MM.1S (cell line): ENCODE results near the gene LEO1.

Source experiments
- DNase-seq: peaks from one replicate; pipeline ENCODE4 v3.0.0-alpha.2; 2015
- H2AFZ ChIP-seq: fragments of 300-600 bp; sonication (generic); 2 replicates; pipeline ENCODE4 v1.6.0; 2016; ENCODE audit warnings: antibody characterized with exemption, low read length
- H3F3A ChIP-seq: fragments of 300-600 bp; sonication (generic); 2 replicates; pipeline ENCODE4 v1.6.1; 2016; ENCODE audit warnings: mild to moderate bottlenecking, antibody characterized with exemption, low read length, moderate library complexity, mixed read lengths; ENCODE audit not compliant: insufficient read depth
- H3K27ac ChIP-seq: fragments of 300-600 bp; sonication (generic); 2 replicates; pipeline ENCODE4 v1.5.1; 2016; ENCODE audit warnings: mild to moderate bottlenecking, low read length
- H3K27me3 ChIP-seq: fragments of 300-600 bp; sonication (generic); replicated peaks from 2 replicates; pipeline ENCODE4 v1.6.0; 2016; ENCODE audit warnings: low read length; ENCODE audit not compliant: insufficient read depth
- H3K36me3 ChIP-seq: fragments of 300-600 bp; sonication (generic); replicated peaks from 2 replicates; pipeline ENCODE4 v1.6.1; 2016; ENCODE audit warnings: mild to moderate bottlenecking, low read length, mixed read lengths; ENCODE audit not compliant: insufficient read depth
- H3K4me1 ChIP-seq: fragments of 300-600 bp; sonication (generic); 2 replicates; pipeline ENCODE4 v1.6.1; 2016; ENCODE audit warnings: low read length, mixed read lengths
- H3K4me2 ChIP-seq: fragments of 300-600 bp; sonication (generic); 2 replicates; pipeline ENCODE4 v1.6.0; 2016; ENCODE audit warnings: low read depth, low read length
- H3K4me3 ChIP-seq: fragments of 300-600 bp; sonication (generic); 2 replicates; pipeline ENCODE4 v1.5.1; 2016; ENCODE audit warnings: low read length, mixed read lengths
- H3K79me2 ChIP-seq: fragments of 300-600 bp; sonication (generic); 2 replicates; pipeline ENCODE4 v1.6.1; 2016; ENCODE audit warnings: mixed run types, low read length, mixed read lengths
- H3K9ac ChIP-seq: fragments of 300-600 bp; sonication (generic); 2 replicates; pipeline ENCODE4 v1.6.1; 2016; ENCODE audit warnings: low read length, mixed read lengths
- H3K9me2 ChIP-seq: fragments of 300-600 bp; sonication (generic); replicated peaks from 2 replicates; pipeline ENCODE4 v1.6.1; 2016; ENCODE audit warnings: mild to moderate bottlenecking, low read length, mixed read lengths; ENCODE audit not compliant: insufficient read depth
- H3K9me3 ChIP-seq: fragments of 300-600 bp; sonication (generic); replicated peaks from 2 replicates; pipeline ENCODE4 v1.6.1; 2016; ENCODE audit warnings: mild to moderate bottlenecking, low read length, mixed read lengths; ENCODE audit not compliant: insufficient read depth
- H4K20me1 ChIP-seq: fragments of 300-600 bp; sonication (generic); 2 replicates; pipeline ENCODE4 v1.6.1; 2016; ENCODE audit warnings: mild to moderate bottlenecking, low read length, moderate library complexity, mixed read lengths; ENCODE audit not compliant: insufficient read depth
- CTCF ChIP-seq: fragments of 300-600 bp; sonication (generic); IDR thresholded peaks from 2 replicates; pipeline ENCODE4 v1.5.1; 2016; ENCODE audit warnings: antibody characterized with exemption, low read length, mixed read lengths
- EZH2 ChIP-seq: fragments of 300-600 bp; sonication (generic); optimal IDR thresholded peaks from 2 replicates; pipeline ENCODE3; 2017; ENCODE audit warnings: low read depth, mild to moderate bottlenecking, antibody characterized with exemption, low read length, mixed read lengths
- EZH2phosphoT487 ChIP-seq: fragments of 300-600 bp; sonication (generic); IDR thresholded peaks from 2 replicates; pipeline ENCODE4 v1.6.1; 2018; ENCODE audit warnings: antibody characterized with exemption, low read length

LEO1 gene

GRCh38 chr15:52011711-52012144 is 40.1 kb upstream of the LEO1 start:
- H3K27ac ChIP-seq, result no peak overlapping the region
- no peak overlapping the region for H3K9ac ChIP-seq
- no peaks in the 10 kb centered on the region for H3K9me2 ChIP-seq
- H3K4me1 ChIP-seq, result peaks cover 19% of the 10 kb centered on the region
- H2AFZ ChIP-seq, result no peak overlapping the region
- no peak overlapping the region for H3K4me3 ChIP-seq
- no peaks in the 10 kb centered on the region for H4K20me1 ChIP-seq
- no peaks in the 10 kb centered on the region for H3K79me2 ChIP-seq
- no peak overlapping the region for H3K4me2 ChIP-seq
- no peak for DNase-seq
- no peaks in the 10 kb centered on the region for H3K9me3 ChIP-seq
- H3K27me3 ChIP-seq, result no peaks in the 10 kb centered on the region
- peaks cover 6% of the 10 kb centered on the region; the same call in 1 of the 2 replicates for H3F3A ChIP-seq
- no peak for TF ChIP-seq EZH2
- no peak for TF ChIP-seq EZH2phosphoT487
- TF ChIP-seq CTCF, result no peak
- H3K36me3 ChIP-seq, result no peaks in the 10 kb centered on the region

GRCh38 chr15:52010633-52011595 is 39.3 kb upstream of the LEO1 start:
- Histone ChIP-seq H3K4me1 (peaks cover 24% of the 10 kb centered on the region), H3K9me3 (no peaks in the 10 kb centered on the region), H3K79me2 (no peaks in the 10 kb centered on the region), H3K27me3 (no peaks in the 10 kb centered on the region), H3K9ac (no peak overlapping the region), H4K20me1 (no peaks in the 10 kb centered on the region), H3F3A (peaks cover 10% of the 10 kb centered on the region; the same call in 1 of the 2 replicates), H3K9me2 (no peaks in the 10 kb centered on the region), H2AFZ (no peak overlapping the region), H3K27ac (no peak overlapping the region), H3K36me3 (no peaks in the 10 kb centered on the region), H3K4me2 (no peak overlapping the region), H3K4me3 (no peak overlapping the region)
- TF ChIP-seq CTCF (no peak), EZH2 (no peak), EZH2phosphoT487 (no peak)
- DNase-seq, result no peak

- no peak for DNase-seq
- Histone ChIP-seq H3K36me3 (no peaks in the 10 kb centered on the region), H3K9me2 (no peaks in the 10 kb centered on the region), H2AFZ (0 out of 2 replicates have a peak overlapping the region, but pooled peaks have one; percentile 30), H3K27me3 (no peaks in the 10 kb centered on the region), H3K4me1 (peaks cover 30% of the 10 kb centered on the region), H3F3A (peaks cover 10% of the 10 kb centered on the region; the same call in 1 of the 2 replicates), H3K79me2 (no peaks in the 10 kb centered on the region), H3K4me2 (no peak overlapping the region), H4K20me1 (no peaks in the 10 kb centered on the region), H3K27ac (no peak overlapping the region), H3K9ac (no peak overlapping the region), H3K9me3 (no peaks in the 10 kb centered on the region), H3K4me3 (no peak overlapping the region)
- TF ChIP-seq EZH2 (no peak), EZH2phosphoT487 (no peak), CTCF (no peak)
Observed at GRCh38 chr15:52008698-52009434, 37.3 kb upstream of the LEO1 start.
